H9 (cell line): Measurements from ENCODE around the gene NODAL. TPM values are rescaled to one million over a fixed set of nuclear protein-coding genes. Genes with fewer than 3 reads are reported as not detected.

ENCODE experiments used
- DNase-seq: peaks from one replicate; pipeline ENCODE4 v3.0.0-alpha.2; 2017
- H2AFZ ChIP-seq: one replicate; pipeline ENCODE4 v1.6.1; 2013; ENCODE audit warnings: mild to moderate bottlenecking, low read length, control low read depth, moderate library complexity
- H2AK5ac ChIP-seq: 2 replicates; pipeline ENCODE4 v1.6.1; 2013; ENCODE audit warnings: low read length, control low read depth, mixed read lengths; ENCODE audit not compliant: insufficient read length
- H2BK120ac ChIP-seq: one replicate; pipeline ENCODE4 v1.6.1; 2013; ENCODE audit warnings: low read depth, mild to moderate bottlenecking, low read length, control low read depth, inconsistent platforms; ENCODE audit not compliant: poor library complexity, severe bottlenecking
- H2BK12ac ChIP-seq: 2 replicates; pipeline ENCODE4 v1.6.1; 2013; ENCODE audit warnings: low read length, control low read depth, mixed read lengths, low read depth; ENCODE audit not compliant: insufficient read length
- H2BK15ac ChIP-seq: 2 replicates; pipeline ENCODE4 v1.6.1; 2013; ENCODE audit warnings: low read depth, low read length, control low read depth
- H2BK20ac ChIP-seq: one replicate; pipeline ENCODE4 v1.6.1; 2013; ENCODE audit warnings: low read depth, mild to moderate bottlenecking, low read length, control low read depth, inconsistent platforms; ENCODE audit not compliant: poor library complexity, severe bottlenecking
- H2BK5ac ChIP-seq: 2 replicates; pipeline ENCODE4 v1.6.1; 2013; ENCODE audit warnings: low read length, control low read depth, mixed read lengths; ENCODE audit not compliant: insufficient read length
- H3K14ac ChIP-seq: 2 replicates; pipeline ENCODE4 v1.6.1; 2013; ENCODE audit warnings: low read length, control low read depth; ENCODE audit not compliant: insufficient read depth
- H3K18ac ChIP-seq: 2 replicates; pipeline ENCODE4 v1.6.1; 2013; ENCODE audit warnings: low read depth, mild to moderate bottlenecking, mixed read lengths, low read length, control low read depth; ENCODE audit not compliant: insufficient read length
- H3K23ac ChIP-seq: 2 replicates; pipeline ENCODE4 v1.6.1; 2013; ENCODE audit warnings: low read length, control low read depth, mixed read lengths, low read depth; ENCODE audit not compliant: insufficient read length
- H3K23me2 ChIP-seq: 2 replicates; pipeline ENCODE4 v1.6.1; 2013; ENCODE audit warnings: low read depth, mild to moderate bottlenecking, mixed read lengths, low read length, control low read depth; ENCODE audit not compliant: insufficient read length, poor library complexity, severe bottlenecking
- H3K27ac ChIP-seq: 2 replicates; pipeline ENCODE4 v1.5.1; 2013; ENCODE audit warnings: low read length, control low read depth, mixed read lengths, low read depth; ENCODE audit not compliant: insufficient read length
- H3K27me3 ChIP-seq: 2 replicates; pipeline ENCODE4 v1.6.1; 2013; ENCODE audit warnings: low read length, control low read depth, inconsistent platforms; ENCODE audit not compliant: insufficient read depth
- H3K4ac ChIP-seq: 2 replicates; pipeline ENCODE4 v1.6.1; 2013; ENCODE audit warnings: low read depth, mild to moderate bottlenecking, control low read depth, inconsistent platforms, low read length, moderate library complexity
- H3K4me1 ChIP-seq: 2 replicates; pipeline ENCODE4 v1.6.1; 2013; ENCODE audit warnings: low read length, control low read depth, inconsistent platforms; ENCODE audit not compliant: insufficient read depth
- H3K4me2 ChIP-seq: 2 replicates; pipeline ENCODE4 v1.6.1; 2013; ENCODE audit warnings: low read length, control low read depth, mixed read lengths; ENCODE audit not compliant: insufficient read length, insufficient read depth
- H3K56ac ChIP-seq: 2 replicates; pipeline ENCODE4 v1.6.1; 2013; ENCODE audit warnings: low read depth, mild to moderate bottlenecking, mixed read lengths, low read length, control low read depth; ENCODE audit not compliant: insufficient read length
- H3K79me1 ChIP-seq: 2 replicates; pipeline ENCODE4 v1.6.1; 2013; ENCODE audit warnings: low read depth, mild to moderate bottlenecking, moderate library complexity, low read length, control low read depth, inconsistent platforms; ENCODE audit not compliant: insufficient read depth, poor library complexity, severe bottlenecking
- H3K79me2 ChIP-seq: 2 replicates; pipeline ENCODE4 v1.6.1; 2013; ENCODE audit warnings: low read length, control low read depth, inconsistent platforms; ENCODE audit not compliant: insufficient read depth
- H3K9ac ChIP-seq: 2 replicates; pipeline ENCODE4 v1.6.1; 2013; ENCODE audit warnings: low read length, control low read depth, mixed read lengths; ENCODE audit not compliant: insufficient read length; ENCODE audit errors: extremely low read depth
- H3K9me3 ChIP-seq: one replicate; pipeline ENCODE4 v1.6.1; 2013; ENCODE audit warnings: low read depth, low read length, inconsistent platforms; ENCODE audit not compliant: control insufficient read depth
- H3T11ph ChIP-seq: one replicate; pipeline ENCODE4 v1.6.1; 2013; ENCODE audit warnings: mild to moderate bottlenecking, low read length, control low read depth, inconsistent platforms
- H4K20me1 ChIP-seq: one replicate; pipeline ENCODE4 v1.6.1; 2013; ENCODE audit not compliant: control insufficient read depth, insufficient read length, insufficient read depth
- H4K5ac ChIP-seq: 2 replicates; pipeline ENCODE4 v1.6.1; 2013; ENCODE audit warnings: low read depth, mild to moderate bottlenecking, mixed read lengths, low read length, control low read depth; ENCODE audit not compliant: insufficient read length
- H4K8ac ChIP-seq: replicated peaks from 2 replicates; pipeline ENCODE4 v1.6.1; 2013; ENCODE audit warnings: low read length, control low read depth, mixed read lengths, low read depth; ENCODE audit not compliant: insufficient read length
- H4K91ac ChIP-seq: 2 replicates; pipeline ENCODE4 v1.6.1; 2013; ENCODE audit warnings: low read depth, mild to moderate bottlenecking, moderate library complexity, mixed read lengths, low read length, control low read depth; ENCODE audit not compliant: insufficient read length
- H3K27ac Mint-ChIP-seq, 3 experiments: 2 replicates in 2 of 3; 3 replicates in 1 of 3; pipeline ENCODE4 v1.8.0; 2020 to 2021; ENCODE audit warnings: mixed read lengths in 3 of 3, mild to moderate bottlenecking in 1 of 3, moderate library complexity in 1 of 3
- H3K27me3 Mint-ChIP-seq: 2 replicates; pipeline ENCODE4 v1.8.0; 2021; ENCODE audit warnings: low read depth, mild to moderate bottlenecking, moderate library complexity, mixed read lengths
- H3K36me3 Mint-ChIP-seq, 3 experiments: 2 replicates in 2 of 3; 3 replicates in 1 of 3; pipeline ENCODE4 v1.8.0; 2020 to 2021; ENCODE audit warnings: low read depth in 3 of 3, mixed read lengths in 3 of 3; ENCODE audit not compliant: insufficient read depth in 1 of 3
- H3K4me1 Mint-ChIP-seq, 2 experiments: 2 replicates each; pipeline ENCODE4 v1.8.0; 2020; ENCODE audit warnings: mixed read lengths in 2 of 2
- H3K4me3 Mint-ChIP-seq, 2 experiments: 2 replicates in 1 of 2; 3 replicates in 1 of 2; pipeline ENCODE4 v1.8.0; 2020 to 2021; ENCODE audit warnings: mild to moderate bottlenecking in 2 of 2, mixed read lengths in 2 of 2, moderate library complexity in 1 of 2
- H3K9me3 Mint-ChIP-seq, 2 experiments: 2 replicates in 1 of 2; 3 replicates in 1 of 2; pipeline ENCODE4 v1.8.0; 2020; ENCODE audit warnings: mild to moderate bottlenecking in 2 of 2, mixed read lengths in 2 of 2, moderate library complexity in 1 of 2
- WGBS: extraction: QIAGEN DNeasy Blood & Tissue Kit; methylation state at CpG from one replicate; pipeline ENCODE4 v1.1.7; 2013; ENCODE audit warnings: missing lambda C conversion rate, low lambda C conversion rate, mixed read lengths; ENCODE audit not compliant: insufficient read length; ENCODE audit errors: extremely low coverage; 5-methylcytosine and 5-hydroxymethylcytosine counted together
- total RNA-seq: library from RNA; stranded (reverse); gene quantifications from 2 replicates; pipeline ENCODE4 v1.2.1, GENCODE V29; 2021
- TF ChIP-seq, protein P1 (sequence below): fragments of 200-600 bp; sonication (generic); conservative IDR thresholded peaks from 3 replicates; pipeline ENCODE4 v1.8.0; 2021; ENCODE audit warnings: antibody characterized with exemption, mild to moderate bottlenecking

The NODAL gene
- total RNA-seq, 1 experiment from 2014 or later = 80.7 TPM

DNA sequence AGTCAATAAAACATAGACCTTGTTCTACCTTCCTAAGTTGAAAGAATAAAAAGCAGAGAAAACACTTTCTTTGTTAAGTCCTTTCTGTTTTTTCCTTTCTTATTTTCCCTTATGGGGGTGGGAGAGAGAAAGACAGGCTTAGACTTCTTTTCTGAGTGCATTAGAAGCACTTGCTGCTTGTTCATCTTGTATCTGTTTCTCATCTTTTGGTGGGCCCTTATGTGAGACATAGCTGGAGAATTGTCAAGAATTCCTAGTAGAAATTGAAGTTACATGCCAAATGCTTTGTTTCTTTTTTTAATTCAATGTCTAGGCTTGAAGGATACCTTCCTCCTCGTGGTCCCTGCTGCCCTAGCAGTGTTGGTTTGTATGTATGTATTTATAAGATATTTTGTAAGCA, 30.9 kb downstream of the NODAL start:
- Histone ChIP-seq H3K23me2 (peaks cover under 1% of the 10 kb centered on the region), H3K9ac (no peak overlapping the region), H3T11ph (no peak overlapping the region), H2BK20ac (no peak overlapping the region), H3K56ac (no peak overlapping the region), H4K5ac (no peak overlapping the region), H4K20me1 (no peaks in the 10 kb centered on the region), H3K9me3 (no peaks in the 10 kb centered on the region), H3K27me3 (no peaks in the 10 kb centered on the region), H2BK5ac (no peak overlapping the region), H2AFZ (no peak overlapping the region), H3K4me1 (peaks cover 7% of the 10 kb centered on the region), H2BK120ac (no peak overlapping the region), H3K79me1 (peaks cover 16% of the 10 kb centered on the region), H4K91ac (no peak overlapping the region), H3K79me2 (peaks cover 21% of the 10 kb centered on the region; the same call in 1 of the 2 replicates), H3K4ac (no peak overlapping the region), H3K4me2 (no peak overlapping the region), H3K18ac (no peak overlapping the region), H2BK15ac (no peak overlapping the region), H2BK12ac (no peak overlapping the region), H4K8ac (no peak overlapping the region), H3K27ac (no peak overlapping the region), H3K14ac (no peak overlapping the region), H2AK5ac (no peak overlapping the region), H3K23ac (no peak overlapping the region)
- Mint-ChIP-seq H3K4me1 (peaks cover 40 to 42% of the 10 kb centered on the region in 2 experiments), H3K27me3 (no peaks in the 10 kb centered on the region), H3K9me3 (peaks cover 6 to 12% of the 10 kb centered on the region in 2 experiments; a peak in 4 of 5 replicates), H3K27ac (no peak overlapping the region), H3K36me3 (peaks cover 26 to 51% (median 42%) of the 10 kb centered on the region in 3 experiments; a peak in 6 of 7 replicates), H3K4me3 (no peak overlapping the region)
- no CpG with 5 or more reads among the region's 1 CpG for WGBS
- DNase-seq = no peak
- TF ChIP-seq, protein P1, sequence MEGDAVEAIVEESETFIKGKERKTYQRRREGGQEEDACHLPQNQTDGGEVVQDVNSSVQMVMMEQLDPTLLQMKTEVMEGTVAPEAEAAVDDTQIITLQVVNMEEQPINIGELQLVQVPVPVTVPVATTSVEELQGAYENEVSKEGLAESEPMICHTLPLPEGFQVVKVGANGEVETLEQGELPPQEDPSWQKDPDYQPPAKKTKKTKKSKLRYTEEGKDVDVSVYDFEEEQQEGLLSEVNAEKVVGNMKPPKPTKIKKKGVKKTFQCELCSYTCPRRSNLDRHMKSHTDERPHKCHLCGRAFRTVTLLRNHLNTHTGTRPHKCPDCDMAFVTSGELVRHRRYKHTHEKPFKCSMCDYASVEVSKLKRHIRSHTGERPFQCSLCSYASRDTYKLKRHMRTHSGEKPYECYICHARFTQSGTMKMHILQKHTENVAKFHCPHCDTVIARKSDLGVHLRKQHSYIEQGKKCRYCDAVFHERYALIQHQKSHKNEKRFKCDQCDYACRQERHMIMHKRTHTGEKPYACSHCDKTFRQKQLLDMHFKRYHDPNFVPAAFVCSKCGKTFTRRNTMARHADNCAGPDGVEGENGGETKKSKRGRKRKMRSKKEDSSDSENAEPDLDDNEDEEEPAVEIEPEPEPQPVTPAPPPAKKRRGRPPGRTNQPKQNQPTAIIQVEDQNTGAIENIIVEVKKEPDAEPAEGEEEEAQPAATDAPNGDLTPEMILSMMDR = no peak
